ENCODE data around the gene ZNF784. TPM values are rescaled to one million over a fixed set of nuclear protein-coding genes. Genes with fewer than 3 reads are reported as not detected.
A peak's percentile ranks its signal among the peaks of the same experiment; 100 is the strongest.

ZNF784 gene
- total and polyA plus RNA-seq, 2 of the 13 experiments (the other 11 are each of a cell fraction or from before 2014, with no cell fraction given) = 4.1 to 4.2 TPM

- peak; percentile 86; the same call in 1 of the 2 replicates for TF ChIP-seq DZIP1 (CRISPR knock-in tag; IDR thresholded peaks at IDR 0.05)
- peak; percentile 6; the same call in 1 of the 2 replicates for TF ChIP-seq HCFC1 (IDR thresholded peaks at IDR 0.05; ENCODE audit: low read depth, low read length)
- TF ChIP-seq XBP1 (CRISPR knock-in tag; IDR thresholded peaks at IDR 0.05) = no peak
- TF ChIP-seq SNAI1 (CRISPR knock-in tag; IDR thresholded peaks at IDR 0.05; ENCODE audit: borderline replicate concordance) = peak; percentile 22; the same call in 1 of the 2 replicates
- no peak for TF ChIP-seq ZNF549 (CRISPR knock-in tag; IDR thresholded peaks at IDR 0.05)
- peak; percentile 86 for TF ChIP-seq GABPB1 (CRISPR knock-in tag; IDR thresholded peaks at IDR 0.05)
- TF ChIP-seq PTBP1 (IDR thresholded peaks at IDR 0.05; ENCODE audit: low read depth, low read length, poor library complexity, severe bottlenecking) = no peak
- TF ChIP-seq STAT6 (CRISPR knock-in tag; IDR thresholded peaks at IDR 0.05; ENCODE audit: borderline replicate concordance) = no peak
- no peak for TF ChIP-seq RFX5 (IDR thresholded peaks at IDR 0.05; ENCODE audit: low read depth, low read length)
- no peak for TF ChIP-seq FOSL1 (CRISPR knock-in tag; IDR thresholded peaks at IDR 0.05; ENCODE audit: borderline replicate concordance)
- no peak for TF ChIP-seq PCBP2 (optimal IDR thresholded peaks at IDR 0.05; ENCODE audit: low read depth, low read length, poor library complexity, severe bottlenecking)
- TF ChIP-seq SNRNP70 (IDR thresholded peaks at IDR 0.05; ENCODE audit: low read depth, low read length) = no peak
- 0 out of 2 replicates have a peak, but pooled peaks have one; percentile 30 for TF ChIP-seq TFE3 (CRISPR knock-in tag; IDR thresholded peaks at IDR 0.05)
- TF ChIP-seq FOXP1 (IDR thresholded peaks at IDR 0.05) = no peak
- TF ChIP-seq FOXP1 (CRISPR knock-in tag; IDR thresholded peaks at IDR 0.05) = no peak
- peak; percentile 24; the same call in 1 of the 2 replicates for TF ChIP-seq ZNF773 (CRISPR knock-in tag; IDR thresholded peaks at IDR 0.05; ENCODE audit: borderline replicate concordance)
- TF ChIP-seq RFX1 (IDR thresholded peaks at IDR 0.05) = no peak
- TF ChIP-seq ZNF251 (CRISPR knock-in tag; IDR thresholded peaks at IDR 0.05) = no peak
- 0 out of 2 replicates have a peak, but pooled peaks have one; percentile 53 for TF ChIP-seq ZNF333 (CRISPR knock-in tag; IDR thresholded peaks at IDR 0.05; ENCODE audit: borderline replicate concordance)
- TF ChIP-seq NR2C2 (CRISPR knock-in tag; IDR thresholded peaks at IDR 0.05; ENCODE audit: borderline replicate concordance) = peak; percentile 67
- TF ChIP-seq ZMYM4 (CRISPR knock-in tag; IDR thresholded peaks at IDR 0.05) = peak; percentile 42; the same call in 1 of the 2 replicates
- TF ChIP-seq ZNF768 (CRISPR knock-in tag; IDR thresholded peaks at IDR 0.05) = peak; percentile 40; the same call in 1 of the 2 replicates
- TF ChIP-seq RBFOX2 (IDR thresholded peaks at IDR 0.05; ENCODE audit: low read depth, low read length) = peak; percentile 97
- peak; percentile 60; the same call in 1 of the 2 replicates for TF ChIP-seq TMF1 (CRISPR knock-in tag; IDR thresholded peaks at IDR 0.05; ENCODE audit: low read depth)
Observed at GRCh38 chr19:55654868-55655647, 30.7 kb upstream of the ZNF784 start, which contains the start of gene U2AF2 (continued).

All from HepG2 (cell line).